Stromal cell of bone marrow (primary cell): ENCODE results near the gene SLCO4A1.

ENCODE experiments used
- DNase-seq: peaks from one replicate; pipeline ENCODE4 v3.0.0-alpha.2; 2012; ENCODE audit warnings: low read depth

Gene SLCO4A1

GRCh38 chr20:62686869-62687830, 44.8 kb downstream of the SLCO4A1 start:
- DNase-seq, result no peak

- no peak for DNase-seq
Observed at GRCh38 chr20:62688083-62688482, 45.8 kb downstream of the SLCO4A1 start.

GRCh38 chr20:62688855-62689460, 46.7 kb downstream of the SLCO4A1 start:
- no peak for DNase-seq

- DNase-seq, result no peak
Observed at GRCh38 chr20:62689861-62690260, 47.6 kb downstream of the SLCO4A1 start.

GRCh38 chr20:62690261-62690820, 48.0 kb downstream of the SLCO4A1 start:
- DNase-seq, result no peak

- no peak for DNase-seq
Observed at GRCh38 chr20:62691487-62691886, 49.2 kb downstream of the SLCO4A1 start.

GRCh38 chr20:62692176-62692575, 49.9 kb downstream of the SLCO4A1 start:
- no peak for DNase-seq

- DNase-seq, result no peak
Observed at GRCh38 chr20:62692801-62693523, 50.7 kb downstream of the SLCO4A1 start.

- DNase-seq, result no peak
Observed at GRCh38 chr20:62693524-62693922, 51.2 kb downstream of the SLCO4A1 start.

- DNase-seq, result no peak
Observed at GRCh38 chr20:62694106-62694505, 51.8 kb downstream of the SLCO4A1 start.

- DNase-seq, result no peak
Observed at GRCh38 chr20:62694868-62695267, 52.6 kb downstream of the SLCO4A1 start.

- no peak for DNase-seq
Observed at GRCh38 chr20:62695448-62696414, 53.4 kb downstream of the SLCO4A1 start.

GRCh38 chr20:62696434-62696957, 54.2 kb downstream of the SLCO4A1 start:
- DNase-seq, result no peak

- no peak for DNase-seq
Observed at GRCh38 chr20:62696989-62697388, 54.7 kb downstream of the SLCO4A1 start.

GRCh38 chr20:62697468-62697912, 55.2 kb downstream of the SLCO4A1 start:
- no peak for DNase-seq

GRCh38 chr20:62698231-62698630, 55.9 kb downstream of the SLCO4A1 start:
- no peak for DNase-seq

- DNase-seq, result no peak
Observed at GRCh38 chr20:62699296-62699695, 57.0 kb downstream of the SLCO4A1 start.

- no peak for DNase-seq
Observed at GRCh38 chr20:62699741-62700140, 57.4 kb downstream of the SLCO4A1 start.

GRCh38 chr20:62700261-62700930, 58.1 kb downstream of the SLCO4A1 start:
- DNase-seq, result no peak
